GM23338 (cell line): Measurements from ENCODE around the gene ZNF483. TPM values are rescaled to one million over a fixed set of nuclear protein-coding genes. Genes with fewer than 3 reads are reported as not detected.

Experiments used
- ATAC-seq: fragments of 200-7000 bp; cut with Tn5 transposase; 3 replicates; pipeline ENCODE4 v1.9.1; 2020
- DNase-seq: peaks from one replicate; pipeline ENCODE4 v3.0.0-alpha.2; 2015; ENCODE audit warnings: low spot score
- H2AFZ ChIP-seq: fragments of 200-600 bp; sonication (generic); 2 replicates; pipeline ENCODE4 v1.8.0; 2016; ENCODE audit warnings: antibody characterized with exemption, mild to moderate bottlenecking, moderate library complexity
- H3F3A ChIP-seq: fragments of 200-600 bp; sonication (generic); replicated peaks from 2 replicates; pipeline ENCODE4 v1.8.0; 2017; ENCODE audit warnings: antibody characterized with exemption, mixed run types, low read depth
- H3K27ac ChIP-seq: fragments of 200-600 bp; sonication (generic); 2 replicates; pipeline ENCODE4 v1.6.1; 2016; ENCODE audit warnings: low read depth
- H3K27me3 ChIP-seq: fragments of 200-600 bp; sonication (generic); 2 replicates; pipeline ENCODE4 v1.8.0; 2016; ENCODE audit warnings: mild to moderate bottlenecking, mixed run types, moderate library complexity; ENCODE audit not compliant: insufficient read depth
- H3K36me3 ChIP-seq: fragments of 200-600 bp; sonication (generic); 2 replicates; pipeline ENCODE4 v1.8.0; 2016; ENCODE audit warnings: mild to moderate bottlenecking; ENCODE audit not compliant: insufficient read depth
- H3K4me1 ChIP-seq: fragments of 200-600 bp; sonication (generic); 2 replicates; pipeline ENCODE4 v1.8.0; 2016; ENCODE audit warnings: mild to moderate bottlenecking, moderate library complexity; ENCODE audit not compliant: insufficient read depth
- H3K4me2 ChIP-seq: fragments of 200-600 bp; sonication (generic); 2 replicates; pipeline ENCODE4 v1.7.1; 2017; ENCODE audit warnings: mixed run types
- H3K4me3 ChIP-seq: fragments of 200-600 bp; sonication (generic); 2 replicates; pipeline ENCODE4 v1.6.1; 2016; ENCODE audit warnings: mixed run types
- H3K79me2 ChIP-seq: fragments of 200-600 bp; sonication (generic); replicated peaks from 2 replicates; pipeline ENCODE4 v1.8.0; 2017; ENCODE audit warnings: mild to moderate bottlenecking; ENCODE audit not compliant: insufficient read depth
- H3K9me2 ChIP-seq: fragments of 200-600 bp; sonication (generic); 2 replicates; pipeline ENCODE4 v1.8.0; 2017; ENCODE audit not compliant: insufficient read depth
- H4K20me1 ChIP-seq: fragments of 200-600 bp; sonication (generic); replicated peaks from 2 replicates; pipeline ENCODE4 v1.8.0; 2017; ENCODE audit warnings: mild to moderate bottlenecking; ENCODE audit not compliant: insufficient read depth
- H3K27ac Mint-ChIP-seq: 2 replicates; pipeline ENCODE4 v1.8.0; 2020; ENCODE audit warnings: inconsistent platforms, mild to moderate bottlenecking, moderate library complexity, mixed read lengths
- H3K27me3 Mint-ChIP-seq: 3 replicates; pipeline ENCODE4 v1.8.0; 2022; ENCODE audit warnings: low read depth, mild to moderate bottlenecking, moderate library complexity, mixed read lengths, inconsistent platforms; ENCODE audit not compliant: insufficient read depth, poor library complexity
- H3K36me3 Mint-ChIP-seq: 3 replicates; pipeline ENCODE4 v1.8.0; 2021; ENCODE audit warnings: low read depth, mild to moderate bottlenecking, inconsistent platforms, moderate library complexity, mixed read lengths
- H3K4me1 Mint-ChIP-seq: 3 replicates; pipeline ENCODE4 v1.8.0; 2020; ENCODE audit warnings: mild to moderate bottlenecking, inconsistent platforms, mixed read lengths
- H3K4me3 Mint-ChIP-seq: 3 replicates; pipeline ENCODE4 v1.8.0; 2021; ENCODE audit warnings: moderate library complexity, mild to moderate bottlenecking, inconsistent platforms, mixed read lengths
- H3K9me3 Mint-ChIP-seq: 3 replicates; pipeline ENCODE4 v1.8.0; 2020; ENCODE audit warnings: moderate library complexity, mild to moderate bottlenecking, inconsistent platforms, mixed read lengths
- CREB1 ChIP-seq: fragments of 250-450 bp; sonication (Bioruptor Pico); IDR thresholded peaks from 2 replicates; pipeline ENCODE4 v1.5.0; 2020; ENCODE audit warnings: low read depth, mild to moderate bottlenecking, moderate library complexity
- EZH2 ChIP-seq: fragments of 200-600 bp; sonication (generic); IDR thresholded peaks from one replicate; pipeline ENCODE4 v1.8.0; 2017; ENCODE audit warnings: antibody characterized with exemption, mild to moderate bottlenecking, low read depth; ENCODE audit not compliant: unreplicated experiment
- EZH2phosphoT487 ChIP-seq: fragments of 200-600 bp; sonication (generic); IDR thresholded peaks from one replicate; pipeline ENCODE4 v1.8.1; 2018; ENCODE audit warnings: antibody characterized with exemption; ENCODE audit not compliant: unreplicated experiment
- JUNB ChIP-seq: IDR thresholded peaks from one replicate; pipeline ENCODE4 v1.6.1; 2016; ENCODE audit warnings: antibody characterized with exemption; ENCODE audit not compliant: unreplicated experiment
- NANOG ChIP-seq: IDR thresholded peaks from 2 replicates; pipeline ENCODE4 v1.6.1; 2016; ENCODE audit warnings: antibody characterized with exemption, borderline replicate concordance
- POLR2AphosphoS5 ChIP-seq: IDR thresholded peaks from 2 replicates; pipeline ENCODE4 v1.6.1; 2016; ENCODE audit warnings: antibody characterized with exemption, low read depth
- STAT1 ChIP-seq: IDR thresholded peaks from one replicate; pipeline ENCODE4 v1.6.1; 2016; ENCODE audit warnings: antibody characterized with exemption; ENCODE audit not compliant: unreplicated experiment
- ZNF114 ChIP-seq: fragments of 250-450 bp; sonication (Bioruptor Pico); IDR thresholded peaks from 2 replicates; pipeline ENCODE4 v1.5.0; 2020; ENCODE audit warnings: mild to moderate bottlenecking, moderate library complexity
- ZNF331 ChIP-seq: fragments of 250-450 bp; sonication (Bioruptor Pico); IDR thresholded peaks from 2 replicates; pipeline ENCODE4 v1.5.0; 2020; ENCODE audit warnings: low read depth, mild to moderate bottlenecking, moderate library complexity
- polyA plus RNA-seq: library from polyadenylated mRNA; unstranded; fragments of >200 nt; fragmentation: Nextera tagmentation; extraction: Ambion mirVana; gene quantifications from 2 replicates; pipeline ENCODE4 v1.2.1, GENCODE V29; 2016
- total RNA-seq: library from RNA; depleted of rRNA; stranded (reverse); fragments of >200 nt; shearing (Covaris generic); gene quantifications from 2 replicates; pipeline ENCODE4 v1.2.3, GENCODE V29; 2014
- TF ChIP-seq, protein P1 (sequence below): IDR thresholded peaks from 2 replicates; pipeline ENCODE4 v1.6.1; 2016; ENCODE audit warnings: antibody characterized with exemption
- TF ChIP-seq, protein P2 (sequence below): IDR thresholded peaks from one replicate; pipeline ENCODE4 v1.6.1; 2018; ENCODE audit warnings: antibody characterized with exemption; ENCODE audit not compliant: unreplicated experiment
- TF ChIP-seq, protein P3 (sequence below), 2 experiments: fragments of 200-600 bp in 1 of 2; sonication (generic) in 1 of 2; conservative IDR thresholded peaks; 2 replicates each; pipeline versions ENCODE4 v1.5.1 to v1.6.1; 2016 to 2017; ENCODE audit warnings: antibody characterized with exemption in 2 of 2, low read depth in 2 of 2, mild to moderate bottlenecking in 2 of 2, moderate library complexity in 1 of 2
- TF ChIP-seq, protein P4 (sequence below): fragments of 250-450 bp; sonication (Bioruptor Pico); IDR thresholded peaks from 2 replicates; pipeline ENCODE4 v1.5.0; 2020; ENCODE audit warnings: mild to moderate bottlenecking, moderate library complexity

Gene ZNF483
- total and polyA plus RNA-seq, 2 experiments from 2014 or later: 9.7 to 112 TPM

DNA sequence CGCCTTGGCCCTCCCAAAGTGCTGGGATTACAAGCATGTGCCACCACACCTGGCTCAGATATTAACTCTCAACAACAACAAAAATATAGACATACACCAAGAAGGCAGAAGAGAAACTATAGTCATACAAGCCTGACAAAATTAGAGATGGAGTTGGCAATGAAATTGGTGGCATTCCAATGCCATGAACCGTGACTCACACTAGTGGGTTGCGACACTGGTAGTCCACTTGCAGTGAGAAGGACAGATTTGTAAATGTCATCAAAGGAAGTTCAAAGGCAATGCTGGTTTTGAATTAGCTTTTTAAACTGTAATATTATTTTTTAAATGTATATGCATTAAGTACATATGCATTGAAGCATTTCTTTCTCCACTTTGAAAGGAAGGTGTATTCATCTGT, 97.6 kb downstream of the ZNF483 start:
- H3K27me3 Mint-ChIP-seq: no peaks in the 10 kb centered on the region
- ATAC-seq (no peak), DNase-seq (no peak)
- 0 out of 3 replicates have a peak, but pooled peaks cover 3% of the 10 kb centered on the region for H3K36me3 Mint-ChIP-seq
- Histone ChIP-seq H4K20me1 (no peaks in the 10 kb centered on the region), H3K79me2 (no peaks in the 10 kb centered on the region), H3K9me2 (no peaks in the 10 kb centered on the region), H3K4me3 (no peak overlapping the region), H3F3A (no peaks in the 10 kb centered on the region), H3K4me1 (no peaks in the 10 kb centered on the region), H3K36me3 (no peaks in the 10 kb centered on the region), H3K27ac (no peak overlapping the region), H3K4me2 (no peak overlapping the region), H2AFZ (peak overlapping the region; percentile 52; the same call in 1 of the 2 replicates), H3K27me3 (no peaks in the 10 kb centered on the region)
- H3K9me3 Mint-ChIP-seq: 0 out of 3 replicates have a peak, but pooled peaks cover 5% of the 10 kb centered on the region
- TF ChIP-seq, protein P1, sequence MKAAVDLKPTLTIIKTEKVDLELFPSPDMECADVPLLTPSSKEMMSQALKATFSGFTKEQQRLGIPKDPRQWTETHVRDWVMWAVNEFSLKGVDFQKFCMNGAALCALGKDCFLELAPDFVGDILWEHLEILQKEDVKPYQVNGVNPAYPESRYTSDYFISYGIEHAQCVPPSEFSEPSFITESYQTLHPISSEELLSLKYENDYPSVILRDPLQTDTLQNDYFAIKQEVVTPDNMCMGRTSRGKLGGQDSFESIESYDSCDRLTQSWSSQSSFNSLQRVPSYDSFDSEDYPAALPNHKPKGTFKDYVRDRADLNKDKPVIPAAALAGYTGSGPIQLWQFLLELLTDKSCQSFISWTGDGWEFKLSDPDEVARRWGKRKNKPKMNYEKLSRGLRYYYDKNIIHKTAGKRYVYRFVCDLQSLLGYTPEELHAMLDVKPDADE: no peak
- TF ChIP-seq, protein P2, sequence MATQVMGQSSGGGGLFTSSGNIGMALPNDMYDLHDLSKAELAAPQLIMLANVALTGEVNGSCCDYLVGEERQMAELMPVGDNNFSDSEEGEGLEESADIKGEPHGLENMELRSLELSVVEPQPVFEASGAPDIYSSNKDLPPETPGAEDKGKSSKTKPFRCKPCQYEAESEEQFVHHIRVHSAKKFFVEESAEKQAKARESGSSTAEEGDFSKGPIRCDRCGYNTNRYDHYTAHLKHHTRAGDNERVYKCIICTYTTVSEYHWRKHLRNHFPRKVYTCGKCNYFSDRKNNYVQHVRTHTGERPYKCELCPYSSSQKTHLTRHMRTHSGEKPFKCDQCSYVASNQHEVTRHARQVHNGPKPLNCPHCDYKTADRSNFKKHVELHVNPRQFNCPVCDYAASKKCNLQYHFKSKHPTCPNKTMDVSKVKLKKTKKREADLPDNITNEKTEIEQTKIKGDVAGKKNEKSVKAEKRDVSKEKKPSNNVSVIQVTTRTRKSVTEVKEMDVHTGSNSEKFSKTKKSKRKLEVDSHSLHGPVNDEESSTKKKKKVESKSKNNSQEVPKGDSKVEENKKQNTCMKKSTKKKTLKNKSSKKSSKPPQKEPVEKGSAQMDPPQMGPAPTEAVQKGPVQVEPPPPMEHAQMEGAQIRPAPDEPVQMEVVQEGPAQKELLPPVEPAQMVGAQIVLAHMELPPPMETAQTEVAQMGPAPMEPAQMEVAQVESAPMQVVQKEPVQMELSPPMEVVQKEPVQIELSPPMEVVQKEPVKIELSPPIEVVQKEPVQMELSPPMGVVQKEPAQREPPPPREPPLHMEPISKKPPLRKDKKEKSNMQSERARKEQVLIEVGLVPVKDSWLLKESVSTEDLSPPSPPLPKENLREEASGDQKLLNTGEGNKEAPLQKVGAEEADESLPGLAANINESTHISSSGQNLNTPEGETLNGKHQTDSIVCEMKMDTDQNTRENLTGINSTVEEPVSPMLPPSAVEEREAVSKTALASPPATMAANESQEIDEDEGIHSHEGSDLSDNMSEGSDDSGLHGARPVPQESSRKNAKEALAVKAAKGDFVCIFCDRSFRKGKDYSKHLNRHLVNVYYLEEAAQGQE: no peak
- TF ChIP-seq CREB1 (CRISPR knock-in tag) (no peak), POLR2AphosphoS5 (no peak), ZNF114 (CRISPR knock-in tag) (no peak), EZH2phosphoT487 (no peak), STAT1 (no peak), NANOG (no peak), ZNF331 (no peak), JUNB (no peak), EZH2 (no peak)
- TF ChIP-seq, protein P3, sequence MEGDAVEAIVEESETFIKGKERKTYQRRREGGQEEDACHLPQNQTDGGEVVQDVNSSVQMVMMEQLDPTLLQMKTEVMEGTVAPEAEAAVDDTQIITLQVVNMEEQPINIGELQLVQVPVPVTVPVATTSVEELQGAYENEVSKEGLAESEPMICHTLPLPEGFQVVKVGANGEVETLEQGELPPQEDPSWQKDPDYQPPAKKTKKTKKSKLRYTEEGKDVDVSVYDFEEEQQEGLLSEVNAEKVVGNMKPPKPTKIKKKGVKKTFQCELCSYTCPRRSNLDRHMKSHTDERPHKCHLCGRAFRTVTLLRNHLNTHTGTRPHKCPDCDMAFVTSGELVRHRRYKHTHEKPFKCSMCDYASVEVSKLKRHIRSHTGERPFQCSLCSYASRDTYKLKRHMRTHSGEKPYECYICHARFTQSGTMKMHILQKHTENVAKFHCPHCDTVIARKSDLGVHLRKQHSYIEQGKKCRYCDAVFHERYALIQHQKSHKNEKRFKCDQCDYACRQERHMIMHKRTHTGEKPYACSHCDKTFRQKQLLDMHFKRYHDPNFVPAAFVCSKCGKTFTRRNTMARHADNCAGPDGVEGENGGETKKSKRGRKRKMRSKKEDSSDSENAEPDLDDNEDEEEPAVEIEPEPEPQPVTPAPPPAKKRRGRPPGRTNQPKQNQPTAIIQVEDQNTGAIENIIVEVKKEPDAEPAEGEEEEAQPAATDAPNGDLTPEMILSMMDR (conservative IDR thresholded peaks at IDR 0.05; ENCODE audit: low read depth in 2 of 2): no peak
- TF ChIP-seq, protein P4, sequence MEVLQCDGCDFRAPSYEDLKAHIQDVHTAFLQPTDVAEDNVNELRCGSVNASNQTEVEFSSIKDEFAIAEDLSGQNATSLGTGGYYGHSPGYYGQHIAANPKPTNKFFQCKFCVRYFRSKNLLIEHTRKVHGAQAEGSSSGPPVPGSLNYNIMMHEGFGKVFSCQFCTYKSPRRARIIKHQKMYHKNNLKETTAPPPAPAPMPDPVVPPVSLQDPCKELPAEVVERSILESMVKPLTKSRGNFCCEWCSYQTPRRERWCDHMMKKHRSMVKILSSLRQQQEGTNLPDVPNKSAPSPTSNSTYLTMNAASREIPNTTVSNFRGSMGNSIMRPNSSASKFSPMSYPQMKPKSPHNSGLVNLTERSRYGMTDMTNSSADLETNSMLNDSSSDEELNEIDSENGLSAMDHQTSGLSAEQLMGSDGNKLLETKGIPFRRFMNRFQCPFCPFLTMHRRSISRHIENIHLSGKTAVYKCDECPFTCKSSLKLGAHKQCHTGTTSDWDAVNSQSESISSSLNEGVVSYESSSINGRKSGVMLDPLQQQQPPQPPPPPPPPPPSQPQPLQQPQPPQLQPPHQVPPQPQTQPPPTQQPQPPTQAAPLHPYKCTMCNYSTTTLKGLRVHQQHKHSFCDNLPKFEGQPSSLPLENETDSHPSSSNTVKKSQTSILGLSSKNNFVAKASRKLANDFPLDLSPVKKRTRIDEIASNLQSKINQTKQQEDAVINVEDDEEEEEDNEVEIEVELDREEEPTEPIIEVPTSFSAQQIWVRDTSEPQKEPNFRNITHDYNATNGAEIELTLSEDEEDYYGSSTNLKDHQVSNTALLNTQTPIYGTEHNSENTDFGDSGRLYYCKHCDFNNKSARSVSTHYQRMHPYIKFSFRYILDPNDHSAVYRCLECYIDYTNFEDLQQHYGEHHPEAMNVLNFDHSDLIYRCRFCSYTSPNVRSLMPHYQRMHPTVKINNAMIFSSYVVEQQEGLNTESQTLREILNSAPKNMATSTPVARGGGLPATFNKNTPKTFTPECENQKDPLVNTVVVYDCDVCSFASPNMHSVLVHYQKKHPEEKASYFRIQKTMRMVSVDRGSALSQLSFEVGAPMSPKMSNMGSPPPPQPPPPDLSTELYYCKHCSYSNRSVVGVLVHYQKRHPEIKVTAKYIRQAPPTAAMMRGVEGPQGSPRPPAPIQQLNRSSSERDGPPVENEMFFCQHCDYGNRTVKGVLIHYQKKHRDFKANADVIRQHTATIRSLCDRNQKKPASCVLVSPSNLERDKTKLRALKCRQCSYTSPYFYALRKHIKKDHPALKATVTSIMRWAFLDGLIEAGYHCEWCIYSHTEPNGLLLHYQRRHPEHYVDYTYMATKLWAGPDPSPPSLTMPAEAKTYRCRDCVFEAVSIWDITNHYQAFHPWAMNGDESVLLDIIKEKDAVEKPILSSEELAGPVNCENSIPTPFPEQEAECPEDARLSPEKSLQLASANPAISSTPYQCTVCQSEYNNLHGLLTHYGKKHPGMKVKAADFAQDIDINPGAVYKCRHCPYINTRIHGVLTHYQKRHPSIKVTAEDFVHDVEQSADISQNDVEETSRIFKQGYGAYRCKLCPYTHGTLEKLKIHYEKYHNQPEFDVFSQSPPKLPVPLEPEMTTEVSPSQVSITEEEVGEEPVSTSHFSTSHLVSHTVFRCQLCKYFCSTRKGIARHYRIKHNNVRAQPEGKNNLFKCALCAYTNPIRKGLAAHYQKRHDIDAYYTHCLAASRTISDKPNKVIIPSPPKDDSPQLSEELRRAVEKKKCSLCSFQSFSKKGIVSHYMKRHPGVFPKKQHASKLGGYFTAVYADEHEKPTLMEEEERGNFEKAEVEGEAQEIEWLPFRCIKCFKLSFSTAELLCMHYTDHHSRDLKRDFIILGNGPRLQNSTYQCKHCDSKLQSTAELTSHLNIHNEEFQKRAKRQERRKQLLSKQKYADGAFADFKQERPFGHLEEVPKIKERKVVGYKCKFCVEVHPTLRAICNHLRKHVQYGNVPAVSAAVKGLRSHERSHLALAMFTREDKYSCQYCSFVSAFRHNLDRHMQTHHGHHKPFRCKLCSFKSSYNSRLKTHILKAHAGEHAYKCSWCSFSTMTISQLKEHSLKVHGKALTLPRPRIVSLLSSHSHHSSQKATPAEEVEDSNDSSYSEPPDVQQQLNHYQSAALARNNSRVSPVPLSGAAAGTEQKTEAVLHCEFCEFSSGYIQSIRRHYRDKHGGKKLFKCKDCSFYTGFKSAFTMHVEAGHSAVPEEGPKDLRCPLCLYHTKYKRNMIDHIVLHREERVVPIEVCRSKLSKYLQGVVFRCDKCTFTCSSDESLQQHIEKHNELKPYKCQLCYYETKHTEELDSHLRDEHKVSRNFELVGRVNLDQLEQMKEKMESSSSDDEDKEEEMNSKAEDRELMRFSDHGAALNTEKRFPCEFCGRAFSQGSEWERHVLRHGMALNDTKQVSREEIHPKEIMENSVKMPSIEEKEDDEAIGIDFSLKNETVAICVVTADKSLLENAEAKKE (CRISPR knock-in tag): no peak
- H3K4me1 Mint-ChIP-seq: peaks cover 11% of the 10 kb centered on the region; the same call in 2 of the 3 replicates
- H3K27ac Mint-ChIP-seq: no peak overlapping the region
- H3K4me3 Mint-ChIP-seq: no peak overlapping the region
